Panc1 (cell line): ENCODE results near the gene SHANK1.

Source experiments
- POLR2AphosphoS5 ChIP-seq: IDR thresholded peaks from 2 replicates; pipeline ENCODE4 v1.6.1; 2012; ENCODE audit warnings: mild to moderate bottlenecking, low read depth, low read length, moderate library complexity
- TF ChIP-seq, protein P1 (sequence below): fragments of 450-650 bp; IDR thresholded peaks from 2 replicates; pipeline ENCODE4 v1.5.1; 2017; ENCODE audit warnings: mild to moderate bottlenecking
- TF ChIP-seq, protein P2 (sequence below), 2 experiments: IDR thresholded peaks; 2 replicates each; pipeline ENCODE4 v1.6.1; 2011 to 2012; ENCODE audit warnings: low read depth in 2 of 2, control low read depth in 1 of 2, low read length in 1 of 2, mild to moderate bottlenecking in 1 of 2, moderate library complexity in 1 of 2; ENCODE audit not compliant: insufficient read depth in 1 of 2

DNA sequence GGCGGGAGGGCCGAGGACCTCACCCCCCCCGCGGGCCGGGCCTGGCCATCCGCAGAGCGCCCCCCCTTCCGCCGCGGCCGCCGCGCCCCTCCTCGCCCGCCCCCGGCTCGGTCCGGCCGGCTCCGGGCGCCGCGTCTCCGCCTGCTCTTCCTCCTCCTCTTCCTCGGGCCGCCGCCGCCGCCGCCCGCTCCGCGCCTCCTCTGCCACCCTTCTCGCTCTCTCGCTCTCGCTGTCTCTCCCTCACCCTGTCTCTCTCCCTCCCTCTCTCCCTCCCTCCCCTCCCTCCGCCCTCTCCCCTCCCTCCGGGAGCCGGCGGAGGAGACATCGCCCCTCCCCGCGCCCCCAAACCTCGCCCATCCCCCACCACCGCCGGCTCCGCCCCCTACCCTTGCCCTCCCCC lies at the start of gene SHANK1:
- no peak for TF ChIP-seq POLR2AphosphoS5
- TF ChIP-seq, protein P1, sequence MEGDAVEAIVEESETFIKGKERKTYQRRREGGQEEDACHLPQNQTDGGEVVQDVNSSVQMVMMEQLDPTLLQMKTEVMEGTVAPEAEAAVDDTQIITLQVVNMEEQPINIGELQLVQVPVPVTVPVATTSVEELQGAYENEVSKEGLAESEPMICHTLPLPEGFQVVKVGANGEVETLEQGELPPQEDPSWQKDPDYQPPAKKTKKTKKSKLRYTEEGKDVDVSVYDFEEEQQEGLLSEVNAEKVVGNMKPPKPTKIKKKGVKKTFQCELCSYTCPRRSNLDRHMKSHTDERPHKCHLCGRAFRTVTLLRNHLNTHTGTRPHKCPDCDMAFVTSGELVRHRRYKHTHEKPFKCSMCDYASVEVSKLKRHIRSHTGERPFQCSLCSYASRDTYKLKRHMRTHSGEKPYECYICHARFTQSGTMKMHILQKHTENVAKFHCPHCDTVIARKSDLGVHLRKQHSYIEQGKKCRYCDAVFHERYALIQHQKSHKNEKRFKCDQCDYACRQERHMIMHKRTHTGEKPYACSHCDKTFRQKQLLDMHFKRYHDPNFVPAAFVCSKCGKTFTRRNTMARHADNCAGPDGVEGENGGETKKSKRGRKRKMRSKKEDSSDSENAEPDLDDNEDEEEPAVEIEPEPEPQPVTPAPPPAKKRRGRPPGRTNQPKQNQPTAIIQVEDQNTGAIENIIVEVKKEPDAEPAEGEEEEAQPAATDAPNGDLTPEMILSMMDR, result no peak
- TF ChIP-seq, protein P2, sequence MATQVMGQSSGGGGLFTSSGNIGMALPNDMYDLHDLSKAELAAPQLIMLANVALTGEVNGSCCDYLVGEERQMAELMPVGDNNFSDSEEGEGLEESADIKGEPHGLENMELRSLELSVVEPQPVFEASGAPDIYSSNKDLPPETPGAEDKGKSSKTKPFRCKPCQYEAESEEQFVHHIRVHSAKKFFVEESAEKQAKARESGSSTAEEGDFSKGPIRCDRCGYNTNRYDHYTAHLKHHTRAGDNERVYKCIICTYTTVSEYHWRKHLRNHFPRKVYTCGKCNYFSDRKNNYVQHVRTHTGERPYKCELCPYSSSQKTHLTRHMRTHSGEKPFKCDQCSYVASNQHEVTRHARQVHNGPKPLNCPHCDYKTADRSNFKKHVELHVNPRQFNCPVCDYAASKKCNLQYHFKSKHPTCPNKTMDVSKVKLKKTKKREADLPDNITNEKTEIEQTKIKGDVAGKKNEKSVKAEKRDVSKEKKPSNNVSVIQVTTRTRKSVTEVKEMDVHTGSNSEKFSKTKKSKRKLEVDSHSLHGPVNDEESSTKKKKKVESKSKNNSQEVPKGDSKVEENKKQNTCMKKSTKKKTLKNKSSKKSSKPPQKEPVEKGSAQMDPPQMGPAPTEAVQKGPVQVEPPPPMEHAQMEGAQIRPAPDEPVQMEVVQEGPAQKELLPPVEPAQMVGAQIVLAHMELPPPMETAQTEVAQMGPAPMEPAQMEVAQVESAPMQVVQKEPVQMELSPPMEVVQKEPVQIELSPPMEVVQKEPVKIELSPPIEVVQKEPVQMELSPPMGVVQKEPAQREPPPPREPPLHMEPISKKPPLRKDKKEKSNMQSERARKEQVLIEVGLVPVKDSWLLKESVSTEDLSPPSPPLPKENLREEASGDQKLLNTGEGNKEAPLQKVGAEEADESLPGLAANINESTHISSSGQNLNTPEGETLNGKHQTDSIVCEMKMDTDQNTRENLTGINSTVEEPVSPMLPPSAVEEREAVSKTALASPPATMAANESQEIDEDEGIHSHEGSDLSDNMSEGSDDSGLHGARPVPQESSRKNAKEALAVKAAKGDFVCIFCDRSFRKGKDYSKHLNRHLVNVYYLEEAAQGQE (IDR thresholded peaks at IDR 0.05; ENCODE audit: insufficient read depth in 1 of 2, low read depth in 2 of 2, low read length in 1 of 2), result no peak
